GM18517 (cell line): ENCODE results near the gene FURIN.
"Not testable (repeated sequence)": the region's sequence is repeated elsewhere in the genome, so short reads cannot be mapped to it uniquely, and the experiment has no call there.

ENCODE experiments used
- ATAC-seq: cut with Tn5 transposase; IDR thresholded peaks from one replicate; pipeline ENCODE4 v1.9.1; 2021; ENCODE audit warnings: mild to moderate bottlenecking, moderate library complexity; ENCODE audit not compliant: unreplicated experiment

The FURIN gene

GRCh38 chr15:90869601-90870353, 1.4 kb downstream of the FURIN start:
- ATAC-seq: no peak

- ATAC-seq: no peak
Measured at GRCh38 chr15:90870354-90871138, 2.2 kb downstream of the FURIN start.

GRCh38 chr15:90871139-90871715, 2.8 kb downstream of the FURIN start:
- ATAC-seq: no peak

- ATAC-seq: no peak
Measured at GRCh38 chr15:90871716-90872485, 3.5 kb downstream of the FURIN start.

- ATAC-seq: no peak
Measured at GRCh38 chr15:90872486-90873184, 4.2 kb downstream of the FURIN start.

GRCh38 chr15:90873488-90873997, 5.2 kb downstream of the FURIN start:
- no peak for ATAC-seq

- ATAC-seq: no peak
Measured at GRCh38 chr15:90873998-90874605, 5.7 kb downstream of the FURIN start.

- not testable (repeated sequence) for ATAC-seq
Measured at GRCh38 chr15:90874986-90875385, 6.6 kb downstream of the FURIN start.

GRCh38 chr15:90875549-90875981, 7.2 kb downstream of the FURIN start:
- ATAC-seq: no peak

- no peak for ATAC-seq
Measured at GRCh38 chr15:90876046-90876445, 7.7 kb downstream of the FURIN start.

GRCh38 chr15:90876512-90877170, 8.3 kb downstream of the FURIN start:
- no peak for ATAC-seq

GRCh38 chr15:90877315-90877714, 8.9 kb downstream of the FURIN start:
- ATAC-seq: no peak

- ATAC-seq: no peak
Measured at GRCh38 chr15:90877996-90878395, 9.6 kb downstream of the FURIN start.

- no peak for ATAC-seq
Measured at GRCh38 chr15:90878660-90879059, 10.3 kb downstream of the FURIN start.

- ATAC-seq: no peak
Measured at GRCh38 chr15:90879730-90880366, 11.5 kb downstream of the FURIN start.

- no peak for ATAC-seq
Measured at GRCh38 chr15:90880381-90881145, 12.2 kb downstream of the FURIN start.

- no peak for ATAC-seq
Measured at GRCh38 chr15:90881181-90881977, 13.0 kb downstream of the FURIN start.
